ENCODE measurements around the gene RBCK1.
A peak's percentile ranks its signal among the peaks of the same experiment; 100 is the strongest.

RBCK1 gene

GRCh38 chr20:363319-364078, 44.6 kb upstream of the RBCK1 start:
- Histone ChIP-seq H3K36me3 (ENCODE audit: control insufficient read depth, insufficient read depth, low read length) (no peaks in the 10 kb centered on the region), H3K4me3 (ENCODE audit: low read depth, low read length) (no peak overlapping the region), H3K4me2 (ENCODE audit: low read length) (no peak overlapping the region), H3K4me1 (peaks cover 17% of the 10 kb centered on the region), H3K79me2 (no peaks in the 10 kb centered on the region), H3K27ac (no peak overlapping the region), H3K9me3 (ENCODE audit: control insufficient read depth, low read length) (no peaks in the 10 kb centered on the region), H2AFZ (no peak overlapping the region), H3K9ac (no peak overlapping the region), H3K27me3 (ENCODE audit: control insufficient read depth, insufficient read depth, low read length) (no peaks in the 10 kb centered on the region)
- TF ChIP-seq CTCF (IDR thresholded peaks at IDR 0.05) = no peak

- H3K27ac ChIP-seq = peak overlapping the region; percentile 67
- no peaks in the 10 kb centered on the region for H3K9me3 ChIP-seq (ENCODE audit: control insufficient read depth, low read length)
- H3K9ac ChIP-seq = no peak overlapping the region
- no peak for TF ChIP-seq CTCF (IDR thresholded peaks at IDR 0.05)
- H3K4me1 ChIP-seq = peaks cover 17% of the 10 kb centered on the region
- no peaks in the 10 kb centered on the region for H3K79me2 ChIP-seq
- H3K36me3 ChIP-seq (ENCODE audit: control insufficient read depth, insufficient read depth, low read length) = no peaks in the 10 kb centered on the region
- no peak overlapping the region for H3K4me3 ChIP-seq (ENCODE audit: low read depth, low read length)
- no peak overlapping the region for H2AFZ ChIP-seq
- no peaks in the 10 kb centered on the region for H3K27me3 ChIP-seq (ENCODE audit: control insufficient read depth, insufficient read depth, low read length)
- no peak overlapping the region for H3K4me2 ChIP-seq (ENCODE audit: low read length)
Measured at GRCh38 chr20:364905-365794, 42.9 kb upstream of the RBCK1 start.

DNA sequence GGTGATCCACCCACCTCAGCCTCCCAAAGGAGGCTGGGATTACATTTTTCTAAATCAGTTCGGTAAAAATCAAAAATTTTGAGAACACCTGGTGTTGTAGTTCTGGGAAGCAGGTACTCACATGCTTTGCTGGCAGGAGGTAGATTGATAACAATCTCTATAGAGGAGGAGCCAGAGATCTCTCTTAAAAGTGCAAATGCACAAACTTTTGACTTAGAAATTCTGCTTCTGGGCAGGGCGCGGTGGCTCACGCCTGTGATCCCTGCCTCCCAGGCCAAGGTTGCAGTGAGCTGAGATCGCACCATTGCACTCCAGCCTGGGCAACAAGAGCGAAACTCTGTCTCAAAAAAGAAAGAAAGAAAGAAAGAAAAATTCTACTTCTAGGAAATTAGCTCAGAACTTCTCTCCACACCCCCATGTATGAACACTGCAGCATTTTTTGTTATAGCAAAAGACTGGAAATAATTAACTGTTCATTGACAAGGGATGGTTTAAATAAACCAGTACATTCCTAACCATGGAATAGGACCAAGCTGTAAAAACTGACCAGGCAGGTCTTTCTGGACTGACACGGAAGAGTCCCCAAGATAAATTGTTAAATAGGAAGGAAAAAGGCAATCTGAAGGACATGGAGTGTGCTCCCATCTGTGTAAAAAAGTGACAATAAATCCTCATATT, 41.9 kb upstream of the RBCK1 start:
- no peak for TF ChIP-seq CTCF (IDR thresholded peaks at IDR 0.05)
- Histone ChIP-seq H3K27me3 (ENCODE audit: control insufficient read depth, insufficient read depth, low read length) (no peaks in the 10 kb centered on the region), H3K9me3 (ENCODE audit: control insufficient read depth, low read length) (no peaks in the 10 kb centered on the region), H3K4me2 (ENCODE audit: low read length) (peak overlapping the region; percentile 59), H3K36me3 (ENCODE audit: control insufficient read depth, insufficient read depth, low read length) (no peaks in the 10 kb centered on the region), H3K4me3 (ENCODE audit: low read depth, low read length) (peak overlapping the region; percentile 42), H3K4me1 (peaks cover 17% of the 10 kb centered on the region), H3K79me2 (no peaks in the 10 kb centered on the region), H3K27ac (peak overlapping the region; percentile 67), H3K9ac (no peak overlapping the region), H2AFZ (peak overlapping the region; percentile 66)

DNA sequence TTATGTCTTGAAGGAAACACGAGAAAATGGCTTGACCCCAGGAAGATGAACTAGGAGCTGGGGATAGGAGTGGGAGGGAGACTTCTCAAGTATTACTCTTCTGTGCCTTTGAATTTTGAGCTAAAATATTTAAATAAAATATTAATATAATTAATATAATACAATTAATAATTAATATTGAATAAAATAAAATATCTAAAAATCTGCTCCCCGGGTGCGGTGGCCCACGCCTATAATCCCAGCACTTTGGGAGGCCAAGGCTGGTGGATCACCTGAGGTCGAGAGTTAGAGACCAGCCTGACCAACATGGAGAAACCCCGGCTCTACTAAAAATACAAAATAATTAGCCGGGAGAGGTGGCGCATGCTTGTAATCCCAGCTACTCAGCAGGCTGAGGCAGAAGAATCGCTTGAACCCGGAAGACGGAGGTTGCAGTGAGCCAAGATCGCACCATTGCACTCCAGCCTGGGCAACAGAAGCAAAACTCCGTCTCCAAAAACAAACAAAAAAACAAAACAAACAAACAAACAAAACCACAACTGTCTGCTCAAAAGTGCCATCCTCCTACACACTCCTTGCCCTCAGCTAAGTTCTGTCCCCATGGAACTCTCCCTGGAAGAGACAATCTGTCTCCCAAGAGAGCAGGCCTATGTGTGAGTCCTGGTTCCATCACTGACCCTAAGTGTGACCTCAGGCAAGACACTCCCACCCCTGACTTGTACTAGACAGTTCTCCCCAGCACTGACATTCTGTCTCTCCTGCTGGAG, 41.2 kb upstream of the RBCK1 start:
- Histone ChIP-seq H3K79me2 (no peaks in the 10 kb centered on the region), H3K9me3 (ENCODE audit: control insufficient read depth, low read length) (no peaks in the 10 kb centered on the region), H3K9ac (no peak overlapping the region), H2AFZ (no peak overlapping the region), H3K27me3 (ENCODE audit: control insufficient read depth, insufficient read depth, low read length) (no peaks in the 10 kb centered on the region), H3K27ac (peak overlapping the region; percentile 67), H3K4me3 (ENCODE audit: low read depth, low read length) (peak overlapping the region; percentile 42), H3K4me1 (peaks cover 22% of the 10 kb centered on the region), H3K4me2 (ENCODE audit: low read length) (peak overlapping the region; percentile 59), H3K36me3 (ENCODE audit: control insufficient read depth, insufficient read depth, low read length) (no peaks in the 10 kb centered on the region)
- TF ChIP-seq CTCF (IDR thresholded peaks at IDR 0.05) = no peak

Data from parathyroid adenoma (tissue), 2 donors.